GM19238 (cell line): ENCODE results near the gene RGS3.
A peak's percentile ranks its signal among the peaks of the same experiment; 100 is the strongest.

Source experiments
- DNase-seq: peaks from one replicate; pipeline ENCODE4 v3.0.0; 2011; ENCODE audit warnings: low spot score; ENCODE audit not compliant: insufficient read length

The RGS3 gene

DNA sequence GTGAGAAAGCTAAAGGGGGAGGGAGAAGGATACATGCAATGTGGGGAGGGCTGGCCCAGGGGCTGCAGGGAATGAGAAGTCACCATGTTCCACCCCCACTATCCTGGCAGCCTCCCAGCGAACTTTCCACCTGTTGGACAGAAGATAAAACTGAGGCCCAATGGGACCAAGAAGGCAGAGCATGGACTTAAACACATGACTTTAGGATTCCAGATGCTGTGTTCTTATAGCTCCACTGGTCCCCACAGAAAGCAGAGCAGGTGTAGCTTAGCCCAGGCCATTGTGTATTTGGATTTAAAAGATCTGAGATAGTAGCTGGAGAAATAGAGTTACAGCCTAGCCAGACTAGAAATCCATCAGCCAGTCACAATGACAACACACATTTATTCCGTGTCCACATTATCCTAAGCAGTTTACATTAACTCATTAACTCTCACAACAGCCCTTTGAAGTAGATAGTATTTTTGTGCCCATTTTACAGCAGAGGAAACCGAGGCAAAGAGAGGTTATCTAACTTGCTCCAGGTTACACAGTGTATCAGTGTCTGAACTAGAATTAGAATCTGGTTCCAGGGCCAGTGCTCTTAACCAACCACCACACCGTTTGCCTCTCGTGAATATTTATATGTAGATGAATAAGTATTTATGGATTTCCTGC, 121.0 kb downstream of the RGS3 start:
- no peak for DNase-seq

DNA sequence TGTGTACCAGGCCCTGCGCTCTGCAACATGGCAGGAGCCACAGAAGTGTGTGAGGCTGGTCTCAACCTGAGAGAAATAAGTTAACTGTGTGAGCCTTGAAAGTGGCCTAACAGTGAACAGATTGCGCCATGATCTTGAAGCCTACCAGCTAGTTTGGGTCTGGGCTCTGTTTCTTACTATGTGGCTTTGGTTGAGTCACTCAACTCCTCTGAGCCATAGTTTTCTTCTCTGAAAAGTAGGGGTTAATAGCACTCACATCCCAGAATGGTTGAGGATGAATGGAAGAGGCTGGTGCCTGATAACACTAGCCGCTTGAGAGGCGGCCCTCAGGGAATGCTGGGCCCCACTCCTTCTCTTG, 121.5 kb downstream of the RGS3 start:
- DNase-seq = no peak

DNA sequence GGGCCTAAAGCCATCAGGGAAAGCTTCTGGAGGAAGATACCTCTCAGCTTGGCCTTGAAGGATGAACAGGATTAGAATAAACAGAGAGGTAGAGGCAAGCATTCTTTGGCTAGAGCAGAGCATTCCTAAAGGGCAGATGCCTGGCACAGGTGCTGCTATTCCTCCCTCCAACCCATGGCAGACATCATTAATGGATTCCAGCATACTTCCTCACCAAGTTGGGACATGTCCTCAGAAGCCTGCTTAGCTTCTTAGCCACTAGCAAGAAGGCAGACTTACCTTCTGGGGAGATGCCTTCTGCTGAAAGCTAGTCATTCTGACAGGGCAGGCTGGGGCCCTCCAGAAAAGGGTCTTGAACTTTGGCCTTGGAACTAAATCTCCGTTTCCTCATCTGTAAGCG, 122.0 kb downstream of the RGS3 start:
- DNase-seq = no peak

DNA sequence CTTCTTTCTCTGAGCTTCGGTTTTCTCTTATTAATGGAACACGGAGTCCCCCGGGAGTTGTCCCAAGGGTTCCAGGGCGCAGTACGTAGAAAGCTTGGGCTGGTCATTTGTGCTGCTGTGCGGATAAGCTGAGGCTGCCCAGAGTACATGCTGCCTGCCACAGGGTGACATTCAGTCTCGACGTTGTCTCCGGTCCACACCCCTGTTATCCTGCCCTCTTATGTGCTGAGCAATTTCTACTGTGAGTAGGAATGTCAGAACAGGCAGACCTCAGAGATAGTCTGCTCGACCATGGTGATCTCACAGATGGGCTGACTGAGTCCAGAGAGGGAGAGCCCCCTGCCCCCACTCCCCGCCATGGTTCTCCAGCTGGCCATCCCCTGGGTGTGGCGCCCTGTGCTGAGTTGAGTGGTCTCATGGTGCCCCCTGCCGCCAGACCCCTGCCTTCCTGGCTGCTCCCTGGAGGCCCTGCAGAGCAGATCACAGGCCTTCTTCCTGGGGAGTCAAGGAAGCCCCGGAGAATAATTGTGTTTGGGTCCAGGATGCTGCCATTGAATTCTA, 124.0 kb downstream of the RGS3 start:
- DNase-seq = no peak

DNA sequence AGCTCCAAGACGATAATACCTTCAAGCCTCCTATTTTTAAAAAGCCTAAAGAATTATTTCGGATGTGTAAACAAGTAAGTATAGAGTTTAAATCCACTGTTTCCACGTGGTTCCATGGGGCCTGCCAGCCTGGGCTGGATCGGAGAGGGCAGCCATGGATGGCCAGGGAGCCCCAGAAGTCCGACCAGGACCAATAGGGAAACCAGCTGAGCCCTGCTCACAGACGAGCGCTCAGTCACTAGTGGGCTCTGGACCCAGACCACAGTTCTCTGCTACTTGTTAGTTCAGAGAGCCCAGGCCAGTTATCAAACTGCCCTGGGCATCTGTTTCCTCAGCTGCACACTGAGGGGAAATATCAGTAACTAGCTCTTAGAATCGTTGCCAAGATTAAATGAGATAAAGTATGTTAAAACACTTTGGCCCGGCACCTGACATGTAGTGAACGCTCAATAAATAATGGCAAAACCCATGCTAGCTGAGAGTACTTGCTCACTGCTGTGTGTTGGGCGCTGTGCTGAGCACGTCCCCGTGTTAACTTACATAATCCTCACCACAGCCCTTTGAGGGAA, 124.8 kb downstream of the RGS3 start:
- no peak for DNase-seq

DNA sequence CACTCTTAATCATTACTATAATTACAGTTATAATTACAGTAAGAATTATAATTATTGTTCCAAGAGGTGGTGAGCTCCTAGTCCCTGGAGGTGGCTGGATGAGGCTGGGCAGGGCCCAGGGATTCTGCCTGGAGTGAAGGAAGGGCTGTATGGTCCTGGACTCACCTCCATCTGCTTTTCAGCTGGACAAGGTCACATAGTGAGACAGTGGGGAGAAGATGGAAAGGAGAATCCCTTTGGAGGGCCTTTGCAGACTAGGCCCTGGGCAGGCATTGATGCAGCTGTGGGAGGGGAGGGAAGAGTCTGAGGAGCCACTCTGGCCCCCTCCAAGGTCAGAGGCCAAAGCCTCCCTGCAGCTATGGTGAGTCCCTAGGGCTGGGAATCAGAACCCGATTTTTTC, 125.4 kb downstream of the RGS3 start:
- DNase-seq = no peak

DNA sequence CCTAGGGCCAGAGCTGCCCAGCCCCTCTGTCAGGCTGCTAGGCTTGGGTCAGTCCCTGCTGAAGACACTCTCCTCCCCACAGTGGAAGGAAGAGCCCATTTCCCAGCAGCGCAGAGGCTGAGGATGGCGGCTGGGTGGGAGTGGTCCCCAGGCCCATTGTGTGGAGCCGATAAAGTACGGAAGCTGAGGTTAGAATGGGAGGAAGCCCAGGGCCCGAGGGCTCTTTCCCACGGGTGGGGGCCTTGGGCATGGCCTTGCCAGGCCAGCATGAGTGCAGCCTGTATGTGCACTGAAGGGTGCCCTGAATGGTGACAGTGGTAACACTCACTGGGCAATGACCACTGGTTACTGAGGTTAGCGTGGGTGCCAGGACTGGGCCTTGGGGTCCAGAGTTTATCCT, 125.9 kb downstream of the RGS3 start:
- no peak for DNase-seq

DNA sequence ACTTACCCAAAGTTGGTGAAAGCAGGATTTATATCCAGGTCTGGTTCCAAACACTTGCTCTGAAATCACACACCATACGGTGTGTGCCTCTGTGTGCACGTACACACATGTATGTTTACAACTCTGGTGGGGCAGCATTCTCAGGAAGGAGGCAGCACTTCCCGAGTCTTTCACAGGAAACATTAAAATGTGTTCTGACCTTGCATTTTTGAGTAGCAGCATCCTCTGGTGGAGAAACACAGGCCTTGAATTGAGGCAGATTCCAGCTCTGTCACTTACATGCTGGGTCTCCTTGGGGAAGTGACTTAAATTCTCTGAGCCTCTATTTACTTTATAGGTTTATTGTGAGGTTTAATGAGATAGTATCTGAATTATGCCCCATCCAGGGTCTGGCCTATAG, 126.4 kb downstream of the RGS3 start:
- DNase-seq = no peak

DNA sequence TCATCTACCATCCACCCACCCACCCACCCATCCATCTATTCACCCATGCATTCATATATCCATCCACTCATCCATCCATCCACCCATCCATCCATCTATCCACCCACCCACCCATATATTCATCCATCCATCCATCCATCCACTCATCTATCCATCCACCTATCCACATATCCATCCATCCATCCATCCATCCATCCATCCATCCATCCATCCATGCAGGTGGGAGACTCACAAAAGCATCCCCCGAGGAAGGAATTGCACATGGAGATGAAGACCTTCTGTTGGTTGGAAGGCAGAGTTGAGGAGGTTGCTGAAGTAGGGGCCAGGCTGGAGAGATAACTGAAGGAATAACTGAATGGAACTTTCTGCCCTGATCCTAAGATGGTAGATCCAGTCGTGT, 126.9 kb downstream of the RGS3 start:
- DNase-seq = no peak

DNA sequence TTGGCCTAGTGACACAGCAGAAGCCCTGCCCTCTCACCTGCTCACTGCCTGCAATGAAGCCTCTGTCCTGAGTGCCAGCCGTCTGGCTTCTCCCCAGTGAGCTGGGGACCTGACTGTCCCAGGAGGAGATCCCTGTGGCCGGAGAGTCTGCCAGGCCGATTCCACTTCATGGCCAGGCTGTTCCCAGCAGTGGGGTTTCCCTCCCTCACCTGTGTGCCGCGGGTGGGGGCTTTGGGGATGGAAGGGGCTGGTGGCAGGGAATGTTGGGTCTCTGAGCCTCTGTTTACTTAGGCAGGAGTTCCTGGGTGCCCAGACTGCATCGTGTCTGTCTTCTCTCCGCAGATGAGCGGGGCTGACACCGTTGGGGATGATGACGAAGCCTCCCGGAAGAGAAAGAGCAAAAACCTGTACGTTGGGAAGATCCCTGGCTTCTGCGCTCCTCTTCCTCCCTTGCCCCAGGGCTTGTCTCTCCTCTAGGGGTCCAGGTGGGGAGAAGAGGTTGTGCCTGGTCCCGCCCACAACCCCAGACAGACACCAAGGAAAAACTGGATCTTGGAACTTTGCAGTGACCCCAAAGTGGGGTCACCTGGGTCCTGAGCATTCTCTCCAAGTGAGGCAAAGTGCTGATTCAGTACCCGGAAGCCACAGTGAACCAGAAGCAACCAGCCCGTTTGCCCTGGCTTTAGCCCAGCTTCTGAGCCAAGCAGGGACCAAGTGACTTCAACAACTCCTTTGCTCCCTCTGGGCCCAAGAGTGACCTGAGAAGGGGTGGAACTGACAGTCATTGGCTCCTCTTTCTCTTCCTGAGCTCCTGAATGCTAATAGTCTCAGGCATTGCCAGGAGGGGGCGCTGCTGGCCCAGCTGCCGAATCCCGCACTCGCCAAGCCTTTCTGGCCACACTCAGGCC, 127.7 kb downstream of the RGS3 start:
- DNase-seq = peak; percentile 72

DNA sequence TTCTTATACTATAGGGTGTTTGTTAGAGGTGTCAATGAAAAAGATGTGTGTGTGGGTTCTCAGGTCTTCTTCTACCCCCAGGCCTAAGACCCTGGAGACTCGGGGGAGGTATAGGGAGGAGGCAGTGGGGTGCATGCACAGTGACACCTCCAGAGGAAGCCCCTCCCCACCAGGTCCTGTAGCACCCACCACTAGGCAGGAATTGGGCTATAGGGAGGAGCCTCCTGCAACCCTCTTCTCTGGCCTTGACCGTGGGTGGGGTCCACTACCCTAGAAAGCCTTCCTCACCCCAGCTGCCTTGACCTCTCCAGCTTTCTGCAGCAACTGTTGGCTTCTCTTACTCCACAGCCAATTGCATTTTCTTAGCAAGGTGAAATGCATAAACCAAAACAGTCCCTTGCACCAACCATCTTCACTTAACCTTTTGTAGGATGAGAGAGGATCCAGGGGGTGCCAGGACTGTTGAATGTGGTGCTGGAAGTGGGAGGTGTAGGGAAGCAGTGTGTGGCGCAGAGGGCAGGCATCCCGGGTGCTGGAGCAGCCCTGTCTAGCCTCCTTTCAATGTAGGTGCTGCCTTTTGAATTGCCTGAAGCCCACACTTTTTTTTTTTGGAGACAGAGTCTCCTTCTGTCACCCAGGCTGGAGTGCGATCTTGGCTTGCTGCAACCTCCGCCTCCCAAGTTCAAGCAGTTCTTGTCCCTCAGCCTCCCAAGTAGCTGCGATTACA, 128.5 kb downstream of the RGS3 start:
- DNase-seq = no peak

DNA sequence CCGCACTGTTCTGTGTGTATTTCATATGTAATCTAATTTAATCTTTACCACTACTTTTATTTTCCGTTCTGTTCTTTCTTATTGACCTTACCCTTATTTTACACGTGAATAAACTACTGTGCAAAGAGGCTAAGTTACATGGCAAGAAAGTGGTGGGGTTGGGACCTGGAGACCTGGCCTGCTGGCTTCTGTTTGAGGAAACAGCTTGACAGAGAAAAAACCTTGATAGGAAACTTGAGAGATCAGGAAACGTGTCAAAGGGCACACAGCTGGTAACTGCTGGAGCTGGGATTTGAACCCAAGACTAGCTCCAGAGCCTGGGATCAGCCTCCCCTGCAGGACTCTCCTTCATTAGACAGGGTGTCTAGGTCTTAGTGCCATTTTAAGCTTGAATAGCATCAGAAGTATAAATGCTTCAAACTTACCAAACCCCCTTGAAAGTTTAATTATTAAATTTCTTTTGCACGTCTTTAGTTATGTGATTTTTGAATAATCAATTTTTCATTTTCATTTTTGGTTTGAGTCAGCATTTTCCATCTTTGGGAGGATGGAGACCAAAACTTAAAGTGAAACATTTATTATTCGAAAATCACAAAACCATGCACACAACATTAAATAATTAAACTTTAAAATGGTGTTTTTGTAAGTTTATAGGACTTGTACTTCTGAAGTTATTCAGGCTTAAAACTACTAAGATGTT, 129.5 kb downstream of the RGS3 start:
- no peak for DNase-seq

DNA sequence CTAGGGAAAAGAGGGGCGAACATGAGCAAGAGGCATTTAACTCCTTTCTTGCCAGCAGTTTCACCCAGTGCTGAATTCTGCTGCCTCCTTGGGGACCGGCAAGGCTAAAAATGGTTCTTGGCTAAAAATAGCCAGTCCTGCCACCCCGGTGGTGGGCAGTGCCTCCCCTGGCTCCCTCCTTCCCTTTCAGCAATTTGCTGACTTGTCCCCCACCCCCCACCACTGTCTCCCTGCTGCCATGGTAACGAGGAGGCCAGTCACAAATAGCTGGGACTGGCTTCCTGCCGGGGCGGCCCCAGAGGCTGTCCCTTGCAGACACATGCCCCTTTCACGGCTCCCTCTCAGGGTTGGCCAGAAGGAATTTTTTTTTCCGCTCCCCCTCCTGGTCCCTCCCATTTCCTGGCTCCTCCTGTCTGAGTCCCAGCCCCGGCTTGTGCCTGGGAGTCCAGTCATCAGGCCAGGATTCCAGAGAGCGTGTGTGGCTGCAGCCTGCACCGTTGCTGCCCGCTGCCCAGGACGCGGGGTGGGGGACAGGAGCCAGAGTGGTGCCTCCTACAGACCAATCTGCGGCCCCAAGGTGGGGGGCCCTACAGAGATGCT, 130.3 kb downstream of the RGS3 start:
- DNase-seq = peak; percentile 62

DNA sequence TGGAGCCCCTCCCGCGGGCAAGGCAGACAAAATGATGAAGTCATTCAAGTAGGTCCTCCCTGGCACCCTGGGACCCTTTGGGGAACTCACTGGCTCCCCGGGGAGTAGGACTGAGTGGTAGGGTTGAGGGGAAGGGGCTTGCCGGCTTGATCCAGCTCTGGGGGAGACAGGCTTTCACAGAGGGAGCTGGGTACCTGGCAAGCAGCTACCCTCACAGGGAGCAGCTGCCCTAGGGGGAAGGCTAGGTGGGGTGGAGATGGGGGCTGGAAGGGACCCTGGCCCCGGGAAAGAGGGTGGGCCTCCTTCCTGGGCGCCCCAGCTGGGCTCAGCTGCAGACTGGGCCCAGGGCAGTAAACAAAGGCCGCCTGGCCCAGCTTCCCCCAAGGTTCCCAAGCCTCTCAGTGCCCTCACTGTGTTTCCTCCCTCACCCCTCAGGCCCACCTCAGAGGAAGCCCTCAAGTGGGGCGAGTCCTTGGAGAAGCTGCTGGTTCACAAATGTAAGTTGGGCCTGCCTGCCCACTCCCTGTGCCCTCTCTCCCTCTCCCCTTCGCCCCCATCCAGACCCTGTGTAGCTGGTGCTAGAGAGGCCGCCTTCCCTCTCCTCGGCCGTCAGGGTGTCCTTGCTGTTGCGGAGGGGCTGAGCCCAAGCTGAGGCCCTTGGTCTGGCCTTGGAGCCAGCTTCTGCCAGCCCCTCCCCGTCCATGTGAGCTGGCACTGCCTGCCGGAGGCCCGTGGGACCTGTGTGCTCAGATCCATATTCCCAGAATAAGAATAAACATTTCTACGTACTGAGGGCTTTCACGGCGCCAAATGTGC, 131.2 kb downstream of the RGS3 start:
- DNase-seq = no peak

DNA sequence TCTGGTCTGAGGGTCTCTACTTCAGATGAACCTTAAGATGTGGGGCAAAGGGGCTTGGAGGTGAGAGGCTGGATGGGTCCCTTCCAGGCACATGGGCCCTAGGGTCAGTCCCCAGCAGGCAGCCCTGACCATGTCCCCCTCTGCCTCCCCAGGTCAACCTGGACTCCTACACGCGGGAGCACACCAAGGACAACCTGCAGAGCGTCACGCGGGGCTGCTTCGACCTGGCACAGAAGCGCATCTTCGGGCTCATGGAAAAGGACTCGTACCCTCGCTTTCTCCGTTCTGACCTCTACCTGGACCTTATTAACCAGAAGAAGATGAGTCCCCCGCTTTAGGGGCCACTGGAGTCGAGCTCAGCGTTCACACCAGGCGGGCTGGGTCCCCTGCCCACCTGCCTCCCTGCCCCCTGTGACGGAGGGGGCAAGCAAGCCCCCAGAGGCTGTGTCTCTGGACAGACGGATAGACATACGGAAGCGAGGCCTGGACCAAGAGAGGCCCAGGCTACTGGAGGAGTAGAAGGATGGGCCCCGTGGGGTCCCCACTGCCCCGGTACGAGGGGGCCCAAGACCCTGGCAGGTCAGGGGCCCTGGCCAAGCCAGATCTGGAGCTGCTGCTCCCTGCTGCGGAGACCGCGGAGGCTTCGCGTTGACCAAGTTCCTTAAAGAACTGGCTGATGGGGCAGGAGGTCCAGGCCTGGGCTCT, 133.2 kb downstream of the RGS3 start:
- no peak for DNase-seq

DNA sequence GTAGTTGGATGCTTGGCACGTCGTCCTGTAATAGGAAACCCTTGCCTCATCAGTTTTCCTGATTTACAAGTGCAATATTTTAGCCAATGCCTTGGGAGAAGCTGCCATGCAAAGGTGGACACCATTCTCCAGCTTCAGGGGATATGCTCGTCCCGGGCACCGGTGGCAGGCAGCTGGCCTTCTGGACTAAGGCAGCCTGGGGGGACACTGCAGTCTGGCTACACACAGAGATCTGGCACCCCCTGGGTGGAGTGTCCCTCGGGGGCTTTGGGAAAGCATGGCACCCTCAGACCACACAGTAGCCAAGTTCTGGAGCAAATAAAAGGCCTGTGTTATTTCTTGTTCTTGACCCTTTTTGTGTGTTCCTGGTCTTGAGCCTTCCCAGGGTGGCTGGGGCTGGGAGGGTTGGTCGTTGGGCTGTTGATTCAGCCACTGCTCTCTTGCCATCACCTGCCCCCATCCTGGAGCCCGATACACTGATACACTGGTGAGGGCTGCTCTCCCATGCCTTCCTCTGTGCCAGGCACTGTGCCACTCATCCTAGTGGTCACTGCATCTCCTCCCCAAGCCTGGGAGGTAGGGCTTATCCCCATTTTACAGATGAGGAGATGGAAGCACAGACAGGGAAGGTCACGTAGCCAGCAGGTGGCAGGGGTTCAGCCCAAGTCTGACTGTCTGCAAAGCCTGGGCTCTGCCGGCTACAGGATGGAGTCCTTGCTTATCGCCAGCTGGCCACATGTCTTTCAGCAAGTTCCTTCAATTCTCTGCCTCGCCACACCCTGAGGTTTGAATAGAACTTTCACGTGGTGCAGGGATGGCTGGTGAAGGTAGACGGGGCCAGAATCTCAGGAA, 134.1 kb downstream of the RGS3 start:
- no peak for DNase-seq

DNA sequence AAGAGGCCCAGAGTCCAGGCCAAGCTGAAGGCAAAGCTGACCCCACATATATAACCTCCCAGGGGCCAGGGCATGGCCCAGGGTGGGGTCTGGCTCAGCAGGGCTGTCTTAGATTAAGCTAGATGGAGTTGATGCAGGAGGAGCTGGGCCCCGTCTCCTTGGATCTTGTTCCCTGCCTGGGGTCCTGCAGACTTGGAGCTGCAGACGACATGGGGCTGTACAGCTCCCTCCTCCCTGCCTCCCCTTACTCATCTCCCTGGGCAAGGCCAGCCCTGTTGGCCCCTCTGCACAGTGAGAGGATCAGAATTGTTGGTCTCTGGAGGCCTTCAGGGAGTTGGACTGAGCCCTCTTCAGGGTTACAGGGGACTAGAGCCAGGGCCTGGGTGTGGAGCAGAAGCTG, 134.9 kb downstream of the RGS3 start:
- no peak for DNase-seq

DNA sequence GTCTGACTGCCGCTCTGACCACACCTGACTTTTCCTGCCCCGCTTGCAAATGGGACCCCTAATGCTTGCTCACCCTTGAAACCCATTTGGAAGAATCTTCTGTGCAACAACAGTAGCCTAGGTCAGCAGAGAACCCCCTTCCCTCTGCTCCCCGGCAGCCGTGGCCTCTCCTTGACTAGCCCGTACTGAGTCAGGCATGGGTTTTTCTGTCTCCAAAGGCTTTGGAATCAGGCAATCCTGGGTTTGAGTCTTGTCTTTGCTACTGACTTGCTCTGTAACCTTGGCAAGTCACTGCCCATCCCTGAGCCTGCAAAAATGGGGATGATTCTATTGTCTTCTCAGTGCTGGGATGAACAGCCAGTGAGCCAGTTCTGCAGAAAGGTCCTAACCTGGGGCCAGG, 135.4 kb downstream of the RGS3 start:
- DNase-seq = no peak
